PFSK-1 (cell line): ENCODE data around the gene IAH1.

Source experiments
- FOXP2 ChIP-seq: optimal IDR thresholded peaks from 2 replicates; pipeline ENCODE3; 2011; ENCODE audit warnings: borderline replicate concordance, control low read depth, inconsistent platforms; ENCODE audit not compliant: insufficient read depth; ENCODE audit errors: extremely low read length, extremely low read depth
- POLR2AphosphoS5 ChIP-seq: IDR thresholded peaks from 2 replicates; pipeline ENCODE4 v1.6.1; 2012; ENCODE audit warnings: low read depth, mild to moderate bottlenecking, control low read depth, low read length, moderate library complexity
- TAF1 ChIP-seq: IDR thresholded peaks from 2 replicates; pipeline ENCODE4 v1.6.1; 2012; ENCODE audit warnings: low read length, control low read depth, borderline replicate concordance; ENCODE audit not compliant: insufficient read depth

GRCh38 chr2:9467687-9468086 lies 6.7 kb upstream of the IAH1 start:
- TF ChIP-seq TAF1 (no peak), FOXP2 (no peak), POLR2AphosphoS5 (no peak)
